RWPE2 (cell line): Measurements from ENCODE around the gene TRERF1.

Experiments
- ATAC-seq: fragments of 200-7000 bp; cut with Tn5 transposase; 3 replicates; pipeline ENCODE4 v1.9.1; 2021; ENCODE audit warnings: low read depth
- DNase-seq: peaks from one replicate; pipeline ENCODE4 v3.0.0-alpha.2; 2020; ENCODE audit warnings: low spot score
- H3K27ac ChIP-seq: fragments of 450-650 bp; 2 replicates; pipeline ENCODE4 v1.5.1; 2017; ENCODE audit warnings: mild to moderate bottlenecking; ENCODE audit not compliant: poor library complexity, severe bottlenecking
- H3K27me3 ChIP-seq: fragments of 250-450 bp; sonication (Bioruptor Pico); 2 replicates; pipeline ENCODE4 v1.5.1; 2021; ENCODE audit warnings: mild to moderate bottlenecking, moderate library complexity; ENCODE audit not compliant: insufficient read depth, poor library complexity, severe bottlenecking
- H3K36me3 ChIP-seq: fragments of 250-450 bp; sonication (Bioruptor Pico); 2 replicates; pipeline ENCODE4 v1.5.1; 2020; ENCODE audit warnings: low read depth, mild to moderate bottlenecking, moderate library complexity
- H3K4me1 ChIP-seq: fragments of 250-450 bp; sonication (Bioruptor Pico); 2 replicates; pipeline ENCODE4 v1.5.1; 2021; ENCODE audit warnings: mild to moderate bottlenecking, moderate library complexity; ENCODE audit not compliant: insufficient read depth, poor library complexity, severe bottlenecking
- H3K4me3 ChIP-seq: fragments of 250-450 bp; sonication (Bioruptor Pico); 2 replicates; pipeline ENCODE4 v1.5.1; 2021; ENCODE audit warnings: mild to moderate bottlenecking, moderate library complexity; ENCODE audit not compliant: severe bottlenecking
- H3K9me3 ChIP-seq: fragments of 250-450 bp; sonication (Bioruptor Pico); 2 replicates; pipeline ENCODE4 v1.5.1; 2021; ENCODE audit warnings: mild to moderate bottlenecking, moderate library complexity; ENCODE audit not compliant: severe bottlenecking
- CTCF ChIP-seq: fragments of 450-650 bp; IDR thresholded peaks from one replicate; pipeline ENCODE4 v1.5.1; 2017; ENCODE audit warnings: mild to moderate bottlenecking, moderate library complexity; ENCODE audit not compliant: poor library complexity, severe bottlenecking

The TRERF1 gene

GRCh38 chr6:42378536-42378935, 73.2 kb downstream of the TRERF1 start:
- DNase-seq, result no peak
- TF ChIP-seq CTCF, result no peak
- Histone ChIP-seq H3K36me3 (no peaks in the 10 kb centered on the region), H3K4me1 (no peaks in the 10 kb centered on the region), H3K27ac (no peak overlapping the region), H3K9me3 (no peaks in the 10 kb centered on the region), H3K4me3 (no peak overlapping the region), H3K27me3 (no peaks in the 10 kb centered on the region)
- no peak for ATAC-seq

- Histone ChIP-seq H3K4me1 (no peaks in the 10 kb centered on the region), H3K27ac (no peak overlapping the region), H3K9me3 (no peaks in the 10 kb centered on the region), H3K36me3 (no peaks in the 10 kb centered on the region), H3K27me3 (no peaks in the 10 kb centered on the region), H3K4me3 (no peak overlapping the region)
- no peak for DNase-seq
- no peak for ATAC-seq
- no peak for TF ChIP-seq CTCF
Measured at GRCh38 chr6:42378125-42378524, 73.6 kb downstream of the TRERF1 start.

GRCh38 chr6:42375007-42375635, 76.6 kb downstream of the TRERF1 start:
- H3K9me3 ChIP-seq, result no peaks in the 10 kb centered on the region
- no peak overlapping the region for H3K27ac ChIP-seq
- DNase-seq, result no peak
- ATAC-seq, result no peak
- no peaks in the 10 kb centered on the region for H3K4me1 ChIP-seq
- no peak for TF ChIP-seq CTCF
- H3K4me3 ChIP-seq, result no peak overlapping the region
- H3K36me3 ChIP-seq, result no peaks in the 10 kb centered on the region
- H3K27me3 ChIP-seq, result no peaks in the 10 kb centered on the region

GRCh38 chr6:42374018-42374669, 77.6 kb downstream of the TRERF1 start:
- no peak for TF ChIP-seq CTCF
- DNase-seq, result no peak
- H3K27ac ChIP-seq, result no peak overlapping the region
- ATAC-seq, result no peak; the same call in 2 of the 3 replicates
- H3K36me3 ChIP-seq, result no peaks in the 10 kb centered on the region
- H3K27me3 ChIP-seq, result no peaks in the 10 kb centered on the region
- no peaks in the 10 kb centered on the region for H3K9me3 ChIP-seq
- peaks cover 5% of the 10 kb centered on the region for H3K4me1 ChIP-seq
- H3K4me3 ChIP-seq, result no peak overlapping the region

GRCh38 chr6:42372699-42373098, 79.0 kb downstream of the TRERF1 start:
- Histone ChIP-seq H3K27ac (no peak overlapping the region), H3K4me3 (no peak overlapping the region), H3K4me1 (peaks cover 5% of the 10 kb centered on the region)

More at GRCh38 chr6:42372699-42373098, 79.0 kb downstream of the TRERF1 start:
- no peak for ATAC-seq
- no peak for DNase-seq
- H3K36me3 ChIP-seq, result no peaks in the 10 kb centered on the region
- TF ChIP-seq CTCF, result no peak
- H3K27me3 ChIP-seq, result no peaks in the 10 kb centered on the region
- no peaks in the 10 kb centered on the region for H3K9me3 ChIP-seq
